Measurements from ENCODE around the gene UBXN10.

DNA sequence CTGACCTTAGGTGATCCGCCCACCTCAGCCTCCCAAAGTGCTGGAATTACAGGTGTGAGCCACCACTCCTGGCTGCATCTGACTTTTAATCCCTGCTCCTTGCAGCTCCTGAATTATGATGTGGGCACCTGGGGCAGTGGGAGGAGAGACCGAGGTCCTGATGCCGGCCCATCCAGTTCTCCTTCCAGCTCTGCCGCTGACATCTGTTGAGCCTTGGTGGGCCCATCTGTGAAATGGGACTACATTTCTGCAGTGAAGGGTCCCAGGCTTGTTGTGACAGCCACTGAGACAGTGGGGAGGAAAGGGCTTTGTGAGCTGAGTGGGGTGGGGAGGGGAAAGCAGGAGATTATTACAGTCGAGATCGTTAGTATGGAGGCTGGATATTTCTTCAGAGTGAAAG is 34.9 kb upstream of the UBXN10 start:
- TF ChIP-seq POLR2A (IDR thresholded peaks at IDR 0.05; ENCODE audit: low read depth, low read length) (no peak), POLR2AphosphoS5 (IDR thresholded peaks at IDR 0.05; ENCODE audit: low read depth, low read length) (no peak), TAF1 (IDR thresholded peaks at IDR 0.05; ENCODE audit: borderline replicate concordance, low read depth, low read length) (no peak)

Data from GM12892 (cell line).